ENCODE results near the gene IGSF8.
"Not testable (repeated sequence)": the region's sequence is repeated elsewhere in the genome, so short reads cannot be mapped to it uniquely, and the experiment has no call there.

DNA sequence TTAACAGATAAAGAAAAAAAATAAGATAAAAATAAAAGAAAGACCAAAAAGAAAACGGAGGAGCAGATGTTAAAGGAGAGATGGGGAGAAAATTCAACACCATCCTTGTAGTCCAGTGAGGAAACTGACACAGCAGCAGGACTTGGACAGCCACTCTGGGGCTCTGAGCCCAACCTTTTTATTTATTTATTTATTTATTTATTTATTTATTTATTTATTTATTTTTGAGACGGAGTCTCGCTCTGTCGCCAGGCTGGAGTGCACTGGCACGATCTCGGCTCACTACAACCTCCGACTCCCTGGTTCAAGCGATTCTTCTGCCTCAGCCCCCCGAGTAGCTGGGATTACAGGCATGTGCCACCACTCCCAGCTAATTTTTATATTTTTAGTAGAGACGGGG, 13.0 kb upstream of the IGSF8 start:
- TF ChIP-seq, protein P1, sequence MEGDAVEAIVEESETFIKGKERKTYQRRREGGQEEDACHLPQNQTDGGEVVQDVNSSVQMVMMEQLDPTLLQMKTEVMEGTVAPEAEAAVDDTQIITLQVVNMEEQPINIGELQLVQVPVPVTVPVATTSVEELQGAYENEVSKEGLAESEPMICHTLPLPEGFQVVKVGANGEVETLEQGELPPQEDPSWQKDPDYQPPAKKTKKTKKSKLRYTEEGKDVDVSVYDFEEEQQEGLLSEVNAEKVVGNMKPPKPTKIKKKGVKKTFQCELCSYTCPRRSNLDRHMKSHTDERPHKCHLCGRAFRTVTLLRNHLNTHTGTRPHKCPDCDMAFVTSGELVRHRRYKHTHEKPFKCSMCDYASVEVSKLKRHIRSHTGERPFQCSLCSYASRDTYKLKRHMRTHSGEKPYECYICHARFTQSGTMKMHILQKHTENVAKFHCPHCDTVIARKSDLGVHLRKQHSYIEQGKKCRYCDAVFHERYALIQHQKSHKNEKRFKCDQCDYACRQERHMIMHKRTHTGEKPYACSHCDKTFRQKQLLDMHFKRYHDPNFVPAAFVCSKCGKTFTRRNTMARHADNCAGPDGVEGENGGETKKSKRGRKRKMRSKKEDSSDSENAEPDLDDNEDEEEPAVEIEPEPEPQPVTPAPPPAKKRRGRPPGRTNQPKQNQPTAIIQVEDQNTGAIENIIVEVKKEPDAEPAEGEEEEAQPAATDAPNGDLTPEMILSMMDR (IDR thresholded peaks at IDR 0.05), result not testable (repeated sequence)
- not testable (repeated sequence) for TF ChIP-seq POLR2A (IDR thresholded peaks at IDR 0.05)

All from thyroid gland (tissue), 4 donors.